ENCODE data around the gene COL6A1.

Gene COL6A1

GRCh38 chr21:46049890-46050667 lies 68.5 kb downstream of the COL6A1 start:
- DNase-seq (ENCODE audit: low read depth): no peak

- no peak for DNase-seq (ENCODE audit: low read depth)
Observed at GRCh38 chr21:46050668-46051378, 69.3 kb downstream of the COL6A1 start.

- DNase-seq (ENCODE audit: low read depth): no peak
Observed at GRCh38 chr21:46051379-46051770, 69.8 kb downstream of the COL6A1 start.

GRCh38 chr21:46051821-46052675 lies 70.5 kb downstream of the COL6A1 start:
- DNase-seq (ENCODE audit: low read depth): no peak

- DNase-seq (ENCODE audit: low read depth): no peak
Observed at GRCh38 chr21:46052703-46053651, 71.4 kb downstream of the COL6A1 start.

- DNase-seq (ENCODE audit: low read depth): no peak
Observed at GRCh38 chr21:46054031-46054430, 72.5 kb downstream of the COL6A1 start.

GRCh38 chr21:46054451-46054881 lies 72.9 kb downstream of the COL6A1 start:
- DNase-seq (ENCODE audit: low read depth): no peak
